ENCODE data around the gene CLCN4.

CLCN4 gene

DNA sequence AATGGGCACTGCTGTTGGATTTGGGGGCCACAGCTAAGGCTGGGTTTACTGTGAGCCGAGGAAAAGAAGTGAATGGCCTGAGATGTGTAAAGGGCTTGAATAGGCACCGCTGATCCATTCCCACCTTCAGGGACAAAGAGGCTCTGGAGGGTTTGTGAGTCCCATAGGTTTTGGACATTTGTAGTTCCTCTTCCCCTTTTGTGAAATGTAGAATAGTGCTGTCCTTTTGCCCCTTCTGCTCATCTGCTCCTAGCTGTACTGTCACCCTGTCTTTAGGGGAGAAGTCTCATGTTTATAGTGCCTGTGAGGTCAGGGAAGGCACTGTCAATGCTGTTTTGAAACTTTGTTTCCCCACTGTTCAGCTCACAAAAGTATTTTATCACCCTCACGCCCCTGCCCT, 26.4 kb upstream of the CLCN4 start:
- no peak for DNase-seq (ENCODE audit: low spot score)

- DNase-seq (ENCODE audit: low spot score), result no peak
Observed at GRCh38 chrX:10133980-10134676, 22.6 kb upstream of the CLCN4 start.

DNA sequence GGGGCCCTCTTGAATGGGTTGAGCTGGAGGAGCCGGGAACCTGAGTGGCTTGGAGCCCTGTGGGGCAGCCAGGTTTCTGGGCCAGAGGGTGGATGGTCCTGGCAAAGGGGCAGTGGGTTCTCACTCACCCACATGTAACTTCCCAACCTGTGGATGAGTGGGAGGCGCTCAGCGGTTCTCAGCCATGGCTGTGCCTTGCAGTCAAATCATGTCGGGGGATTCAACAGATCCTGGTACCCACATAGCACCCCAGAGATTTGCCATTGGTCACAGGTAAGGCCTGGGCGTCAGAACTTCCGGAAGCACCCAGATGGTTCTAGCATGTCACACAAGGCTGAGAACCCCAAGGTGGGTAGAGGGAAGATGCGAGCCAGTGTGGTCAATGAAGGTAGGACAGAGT, 21.9 kb upstream of the CLCN4 start:
- DNase-seq (ENCODE audit: low spot score), result no peak

DNA sequence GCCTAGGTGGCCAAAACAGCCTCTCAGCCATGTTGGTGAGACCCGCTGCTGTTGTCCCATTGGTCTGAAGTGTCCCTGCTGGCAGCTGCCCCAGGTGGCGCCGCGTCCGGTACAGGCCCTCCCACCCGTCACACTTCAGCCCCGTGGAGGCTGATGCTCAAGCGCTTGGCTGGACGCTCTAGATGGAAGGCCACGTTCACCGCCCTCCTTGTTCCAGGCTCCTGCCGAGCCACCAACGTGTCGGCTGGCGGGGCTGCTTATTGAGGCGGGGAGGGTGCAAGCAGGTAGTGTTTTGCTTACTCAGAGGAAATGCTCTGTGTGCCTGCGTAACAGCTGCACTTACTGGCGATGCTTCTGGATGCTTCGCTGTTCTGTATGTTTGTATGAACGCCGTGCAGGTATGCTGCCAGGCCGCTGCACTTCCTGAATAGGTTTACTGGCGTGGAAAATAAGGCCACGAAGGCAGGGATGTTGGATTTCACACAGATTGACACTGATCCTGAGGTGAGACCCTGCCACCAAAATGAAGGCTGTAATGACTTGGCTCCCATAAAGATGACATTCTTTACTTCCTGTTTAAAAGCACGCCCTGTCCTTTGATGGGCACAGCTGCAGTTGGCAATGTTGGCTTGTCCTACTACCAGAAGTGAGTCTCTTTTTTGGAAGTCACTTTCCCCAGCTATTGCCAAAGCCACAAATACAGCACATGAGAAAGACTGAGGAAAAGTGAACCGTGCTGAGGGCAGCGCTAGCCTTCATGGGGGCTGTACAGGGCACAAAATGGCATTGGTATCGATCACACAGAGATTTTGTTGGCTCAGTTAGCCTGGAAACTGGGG, 21.0 kb upstream of the CLCN4 start:
- no peak for DNase-seq (ENCODE audit: low spot score)

DNA sequence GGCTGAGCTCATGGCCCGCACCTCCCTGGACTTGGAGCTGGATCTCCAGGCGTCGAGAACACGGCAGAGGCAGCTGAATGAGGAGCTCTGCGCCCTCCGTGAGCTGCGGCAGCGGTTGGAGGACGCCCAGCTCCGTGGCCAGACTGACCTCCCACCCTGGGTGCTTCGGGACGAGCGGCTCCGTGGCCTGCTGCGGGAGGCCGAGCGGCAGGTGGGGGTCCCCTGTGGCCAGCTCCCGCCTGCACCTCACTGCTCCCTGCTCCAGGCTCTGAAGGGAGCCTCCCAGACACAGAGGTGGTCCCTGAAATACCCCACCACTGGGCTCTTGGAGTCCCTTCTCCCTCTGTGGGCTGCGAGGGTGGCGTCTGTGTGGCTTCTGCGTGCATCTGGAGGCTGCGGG, 18.0 kb upstream of the CLCN4 start:
- no peak for DNase-seq (ENCODE audit: low spot score)

DNA sequence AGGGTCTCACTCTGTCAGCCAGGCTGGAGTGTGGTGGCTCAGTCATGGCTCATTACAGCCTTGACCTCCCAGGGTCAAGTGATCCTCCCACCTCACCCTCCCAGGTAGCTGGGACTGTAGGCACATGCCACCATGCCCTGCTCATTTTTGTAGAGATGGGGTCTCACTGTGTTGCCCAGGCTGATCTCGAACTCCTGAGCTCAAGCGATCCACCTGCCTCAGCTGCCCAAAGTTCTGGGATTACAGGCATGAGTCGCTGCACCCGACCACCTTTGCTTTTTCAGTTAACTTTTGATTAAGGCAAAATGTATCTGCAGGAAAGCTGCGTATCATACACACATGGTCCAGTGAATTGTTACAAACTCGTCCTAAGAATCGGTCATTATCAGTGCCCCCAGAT, 16.5 kb upstream of the CLCN4 start:
- no peak for DNase-seq (ENCODE audit: low spot score)

DNA sequence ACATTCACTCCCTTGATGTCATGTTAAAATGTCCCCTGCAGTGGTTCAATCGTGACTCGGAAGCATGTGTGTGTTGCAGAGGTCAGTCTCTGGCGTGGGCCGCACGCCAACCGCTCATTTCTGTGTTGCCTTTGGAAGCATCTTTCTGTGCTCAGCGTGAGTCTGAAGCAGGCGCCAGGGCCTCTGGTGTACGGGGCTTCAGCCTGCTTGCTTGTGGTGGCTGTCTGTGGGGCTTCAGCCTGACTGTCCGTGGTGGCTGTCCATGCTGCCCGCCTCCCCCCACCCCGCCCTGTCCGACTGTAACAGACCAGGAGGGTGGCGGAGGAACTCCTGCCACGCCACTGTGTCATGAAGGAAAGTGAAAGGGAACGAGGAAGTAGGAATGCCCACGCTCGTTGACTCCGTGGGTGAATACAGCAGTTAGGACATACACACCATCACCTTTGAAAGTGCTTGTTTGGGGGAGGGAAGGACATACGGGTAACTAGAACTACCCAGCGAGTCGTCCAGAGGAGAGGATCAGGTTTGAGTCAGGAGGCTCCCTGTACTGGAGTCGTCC, 14.7 kb upstream of the CLCN4 start:
- DNase-seq (ENCODE audit: low spot score), result peak; percentile 36

GRCh38 chrX:10143071-10143983, 13.4 kb upstream of the CLCN4 start:
- no peak for DNase-seq (ENCODE audit: low spot score)

- DNase-seq (ENCODE audit: low spot score), result no peak
Observed at GRCh38 chrX:10146346-10146745, 10.4 kb upstream of the CLCN4 start.

- peak; percentile 7 for DNase-seq (ENCODE audit: low spot score)
Observed at GRCh38 chrX:10152086-10152485, 4.7 kb upstream of the CLCN4 start.

- DNase-seq (ENCODE audit: low spot score), result no peak
Observed at GRCh38 chrX:10155137-10155536, 1.6 kb upstream of the CLCN4 start.

DNA sequence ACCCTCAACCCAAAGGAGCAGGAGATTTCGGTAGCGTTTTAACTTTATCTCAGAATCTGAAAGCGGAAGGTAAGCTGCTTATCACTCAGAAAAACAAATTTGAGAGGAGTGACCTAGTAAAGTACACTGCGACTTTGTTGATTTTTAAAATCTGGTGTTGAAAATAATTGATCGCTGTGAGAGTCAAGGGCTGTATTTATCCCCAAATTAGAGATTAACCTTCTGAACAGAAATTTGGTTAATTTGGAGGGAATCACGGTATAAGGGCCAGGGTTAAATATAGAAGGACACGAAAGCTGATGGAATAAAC, 212 bp downstream of the CLCN4 start:
- no peak for DNase-seq (ENCODE audit: low spot score)

GRCh38 chrX:10157543-10157942, 768 bp downstream of the CLCN4 start:
- DNase-seq (ENCODE audit: low spot score), result peak; percentile 9

- peak; percentile 65 for DNase-seq (ENCODE audit: low spot score)
Observed at GRCh38 chrX:10158279-10159144, 1.7 kb downstream of the CLCN4 start.

- peak; percentile 77 for DNase-seq (ENCODE audit: low spot score)
Observed at GRCh38 chrX:10159145-10159468, 2.3 kb downstream of the CLCN4 start.

DNA sequence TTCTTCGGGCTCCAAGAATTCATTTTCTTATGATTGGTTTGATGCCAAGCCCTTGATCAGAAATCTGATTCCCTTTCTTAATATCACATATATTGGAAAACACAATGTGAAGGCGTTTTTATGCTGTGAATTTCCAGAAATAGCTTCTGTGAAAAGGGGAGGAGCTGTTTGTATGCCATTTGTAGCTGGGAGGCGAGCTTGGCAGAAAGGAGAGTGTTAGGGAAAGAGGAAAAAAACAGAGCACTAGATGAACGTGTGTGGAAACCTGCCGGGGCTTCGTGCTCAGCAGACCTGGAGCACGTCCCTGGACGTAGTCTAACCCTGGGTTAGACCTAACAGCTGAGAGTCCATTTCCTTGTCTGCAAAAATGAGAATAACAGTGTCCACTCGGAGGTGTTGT, 3.4 kb downstream of the CLCN4 start:
- DNase-seq (ENCODE audit: low spot score), result peak; percentile 68

DNA sequence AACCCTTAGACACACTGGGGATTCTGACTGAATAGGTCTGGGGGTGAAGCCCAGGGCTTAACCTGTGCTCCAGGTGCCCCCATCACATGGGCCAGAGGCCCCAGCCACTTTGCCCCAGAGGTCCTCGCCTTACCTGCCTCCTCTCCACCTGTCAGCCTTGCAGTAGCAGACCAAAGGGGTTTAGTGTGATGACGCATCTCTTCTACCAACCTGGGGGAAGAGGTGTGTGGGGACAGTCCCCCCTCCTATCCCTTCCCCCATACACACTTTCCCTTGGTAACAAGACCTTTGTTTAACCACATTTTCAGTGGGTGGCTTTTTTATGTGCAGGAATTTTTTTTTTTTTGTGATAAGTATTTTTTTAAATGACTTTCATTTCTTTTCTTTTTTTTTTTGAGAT, 6.3 kb downstream of the CLCN4 start:
- no peak for DNase-seq (ENCODE audit: low spot score)

DNA sequence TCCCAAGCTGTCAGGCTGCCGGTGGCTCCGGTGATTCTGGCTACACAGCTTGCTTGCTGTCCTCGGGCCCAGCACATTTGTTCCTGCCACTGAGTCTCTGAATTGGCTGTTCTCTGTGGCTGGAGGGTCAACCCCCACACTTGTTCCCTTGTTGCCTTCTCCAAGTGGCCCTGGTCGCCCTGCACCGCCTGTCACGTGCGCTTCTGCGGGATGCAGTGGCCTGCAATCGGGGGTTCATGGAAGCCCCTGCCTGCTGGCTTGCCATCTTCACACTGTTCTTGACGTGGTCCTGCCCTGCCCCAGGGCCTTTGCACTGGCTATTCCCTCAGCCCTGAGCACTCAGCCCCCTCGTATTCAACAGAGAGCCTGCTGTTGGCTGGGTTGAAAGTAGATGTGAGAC, 8.1 kb downstream of the CLCN4 start:
- no peak for DNase-seq (ENCODE audit: low spot score)

GRCh38 chrX:10165580-10166247, 8.9 kb downstream of the CLCN4 start:
- no peak for DNase-seq (ENCODE audit: low spot score)

GRCh38 chrX:10166248-10166716, 9.5 kb downstream of the CLCN4 start:
- no peak for DNase-seq (ENCODE audit: low spot score)

GRCh38 chrX:10166731-10167151, 10.0 kb downstream of the CLCN4 start:
- no peak for DNase-seq (ENCODE audit: low spot score)
